Measurements from ENCODE around the gene MYBPHL. TPM values are rescaled to one million over a fixed set of nuclear protein-coding genes. Genes with fewer than 3 reads are reported as not detected.

The MYBPHL gene
- polyA plus RNA-seq, 12 donors = 0.26 to 1.3 (median 0.55) TPM; not detected in 2

- DNase-seq = no peak
Observed at GRCh38 chr1:109281680-109282496, 24.9 kb downstream of the MYBPHL start.

GRCh38 chr1:109280862-109281261 is 25.9 kb downstream of the MYBPHL start:
- no peak for DNase-seq

- DNase-seq = no peak
Observed at GRCh38 chr1:109279615-109280278, 27.1 kb downstream of the MYBPHL start.

- peak; percentile 65 for DNase-seq
Observed at GRCh38 chr1:109277434-109278204, 29.2 kb downstream of the MYBPHL start.

GRCh38 chr1:109275706-109276345 is 31.0 kb downstream of the MYBPHL start:
- DNase-seq = no peak

- no peak for DNase-seq
Observed at GRCh38 chr1:109274533-109275476, 32.0 kb downstream of the MYBPHL start.

GRCh38 chr1:109273570-109274288 is 33.1 kb downstream of the MYBPHL start:
- no peak for DNase-seq

- DNase-seq = no peak
Observed at GRCh38 chr1:109272831-109273547, 33.8 kb downstream of the MYBPHL start.

- DNase-seq = no peak
Observed at GRCh38 chr1:109272021-109272799, 34.6 kb downstream of the MYBPHL start.

- no peak for DNase-seq
Observed at GRCh38 chr1:109271458-109271857, 35.4 kb downstream of the MYBPHL start.

- no peak for DNase-seq
Observed at GRCh38 chr1:109270623-109271317, 36.0 kb downstream of the MYBPHL start.

- no peak for DNase-seq
Observed at GRCh38 chr1:109269981-109270622, 36.7 kb downstream of the MYBPHL start.

GRCh38 chr1:109269212-109269980 is 37.4 kb downstream of the MYBPHL start:
- no peak for DNase-seq

GRCh38 chr1:109268431-109269211 is 38.2 kb downstream of the MYBPHL start:
- DNase-seq = no peak

GRCh38 chr1:109267743-109268300 is 39.0 kb downstream of the MYBPHL start:
- DNase-seq = no peak

Data from muscle of arm (tissue), 12 donors.